OCI-LY7 (cell line): ENCODE data around the gene SLC25A45. TPM values are rescaled to one million over a fixed set of nuclear protein-coding genes. Genes with fewer than 3 reads are reported as not detected.

Experiments
- BruUV-seq: library from RNA; stranded (reverse); fragments of 400-500 nt; replicated peaks from 2 replicates; lab custom pipeline; 2021; lab: Mats Ljungman, UMichigan
- CTCF ChIA-PET: fragments of 300-600 bp; sonication (Branson Sonifier 250); formaldehyde crosslinking; loops from one replicate; lab custom pipeline; 2022; ENCODE audit warnings: antibody characterized with exemption; ENCODE audit not compliant: unreplicated experiment; lab: Charles Lee
- POLR2A ChIA-PET: fragments of 300-600 bp; sonication (Branson Sonifier 250); formaldehyde crosslinking; loops from one replicate; lab custom pipeline; 2022; ENCODE audit warnings: antibody characterized with exemption; lab: Charles Lee
- DNase-seq: peaks from one replicate; pipeline ENCODE4 v3.0.0-alpha.2; 2015; ENCODE audit warnings: low spot score
- H2AFZ ChIP-seq: fragments of 200-600 bp; sonication (generic), shearing (Covaris generic); 2 replicates; pipeline ENCODE4 v1.6.1; 2014; ENCODE audit warnings: mild to moderate bottlenecking, antibody characterized with exemption, low read length, moderate library complexity
- H3K27ac ChIP-seq: fragments of 200-600 bp; sonication (generic); 2 replicates; pipeline ENCODE4 v1.5.1; 2014; ENCODE audit warnings: mixed run types, low read depth, mild to moderate bottlenecking, moderate library complexity, low read length, inconsistent platforms; ENCODE audit not compliant: poor library complexity, severe bottlenecking
- H3K36me3 ChIP-seq: fragments of 200-600 bp; sonication (generic); 2 replicates; pipeline ENCODE4 v1.6.1; 2014; ENCODE audit warnings: mild to moderate bottlenecking, antibody characterized with exemption, low read length, moderate library complexity, mixed read lengths; ENCODE audit not compliant: insufficient read depth
- H3K4me1 ChIP-seq: fragments of 200-600 bp; sonication (generic); 2 replicates; pipeline ENCODE4 v1.5.1; 2014; ENCODE audit warnings: mild to moderate bottlenecking, low read length; ENCODE audit not compliant: insufficient read depth, poor library complexity, severe bottlenecking
- H3K4me2 ChIP-seq: fragments of 200-600 bp; sonication (generic); 2 replicates; pipeline ENCODE4 v1.6.1; 2014; ENCODE audit warnings: mild to moderate bottlenecking, low read length
- H3K4me3 ChIP-seq: fragments of 200-600 bp; sonication (generic); 2 replicates; pipeline ENCODE4 v1.5.1; 2014; ENCODE audit warnings: mild to moderate bottlenecking, low read depth, low read length; ENCODE audit not compliant: poor library complexity, severe bottlenecking
- H3K79me2 ChIP-seq: fragments of 200-600 bp; sonication (generic); 2 replicates; pipeline ENCODE4 v1.6.1; 2016; ENCODE audit warnings: low read depth, mild to moderate bottlenecking, low read length, moderate library complexity, mixed read lengths; ENCODE audit not compliant: insufficient read depth
- H3K9me2 ChIP-seq: fragments of 200-600 bp; sonication (generic); 2 replicates; pipeline ENCODE4 v1.6.1; 2016; ENCODE audit warnings: mild to moderate bottlenecking, low read length, mixed read lengths; ENCODE audit not compliant: insufficient read depth
- H3K9me3 ChIP-seq: fragments of 200-600 bp; sonication (generic); 2 replicates; pipeline ENCODE4 v1.6.1; 2014; ENCODE audit warnings: mild to moderate bottlenecking, mixed run types, low read length, mixed read lengths
- H4K20me1 ChIP-seq: fragments of 200-600 bp; sonication (generic); 2 replicates; pipeline ENCODE4 v1.6.1; 2014; ENCODE audit warnings: mild to moderate bottlenecking, antibody characterized with exemption, low read length, moderate library complexity, mixed read lengths; ENCODE audit not compliant: insufficient read depth
- CTCF ChIP-seq: fragments of 200-600 bp; sonication (generic); conservative IDR thresholded peaks from 2 replicates; pipeline ENCODE4 v1.5.1; 2014; ENCODE audit warnings: mild to moderate bottlenecking, antibody characterized with exemption, low read length, moderate library complexity, mixed read lengths
- EZH2phosphoT487 ChIP-seq: fragments of 200-600 bp; sonication (generic); IDR thresholded peaks from 2 replicates; pipeline ENCODE4 v1.6.1; 2018; ENCODE audit warnings: low read depth, borderline replicate concordance, mild to moderate bottlenecking, mixed run types, antibody characterized with exemption, low read length, moderate library complexity, mixed read lengths
- intact Hi-C: fragments of 100-400 bp; cut with micrococcal nuclease; formaldehyde crosslinking; loops from one replicate; pipeline ENCODE4 v1.10.0; 2022; ENCODE audit not compliant: unreplicated experiment
- total RNA-seq, 2 experiments: library from RNA; depleted of rRNA in 1 of 2; stranded (reverse); fragments of >200 nt in 1 of 2; shearing (Covaris generic) in 1 of 2; gene quantifications; 2 replicates each; pipeline ENCODE4 v1.2.3, GENCODE V29; 2014 to 2022

The SLC25A45 gene
- total RNA-seq, 2 experiments from 2014 or later, result 7.0 to 20.7 TPM

- peaks cover 70% of the 10 kb centered on the region for H3K4me1 ChIP-seq
- no peaks in the 10 kb centered on the region for H3K9me3 ChIP-seq
- POLR2A ChIA-PET, result interaction anchor here (0.6 to 11.5 kb wide), 10 partner anchors 9 to 122 kb away, joined by 3 to 237 read pairs (median 7); partner anchors contain the start of gene MALAT1
- peak overlapping the region; percentile 91 for H3K4me2 ChIP-seq
- peak overlapping the region; percentile 73 for H3K4me3 ChIP-seq
- peak overlapping the region; percentile 97 for H3K27ac ChIP-seq
- CTCF ChIA-PET, result interaction anchor here (0.7 to 1.0 kb wide), 2 partner anchors 51 to 94 kb away, joined by 3 to 6 read pairs; no protein-coding TSS in a partner anchor
- no peaks in the 10 kb centered on the region for H4K20me1 ChIP-seq
- H3K9me2 ChIP-seq, result no peaks in the 10 kb centered on the region
- DNase-seq, result peak; percentile 56
- BruUV-seq, result no TSS peak
- intact Hi-C loops, result loop anchor here (2.0 to 5.0 kb wide), 2 partner anchors 23 to 51 kb away; no protein-coding TSS in a partner anchor
- peak overlapping the region; percentile 18; the same call in 1 of the 2 replicates for H2AFZ ChIP-seq
- H3K79me2 ChIP-seq, result peaks cover 45% of the 10 kb centered on the region
- TF ChIP-seq CTCF (no peak), EZH2phosphoT487 (no peak)
- peaks cover 10% of the 10 kb centered on the region for H3K36me3 ChIP-seq
Measured at GRCh38 chr11:65417702-65418430, 35.4 kb upstream of the SLC25A45 start.

- Histone ChIP-seq H3K4me1 (peaks cover 70% of the 10 kb centered on the region), H3K4me2 (peak overlapping the region; percentile 91), H3K36me3 (peaks cover 13% of the 10 kb centered on the region; the same call in 1 of the 2 replicates), H4K20me1 (no peaks in the 10 kb centered on the region), H3K9me2 (no peaks in the 10 kb centered on the region), H3K27ac (peak overlapping the region; percentile 97), H2AFZ (peak overlapping the region; percentile 18; the same call in 1 of the 2 replicates), H3K4me3 (peak overlapping the region; percentile 73), H3K79me2 (peaks cover 37% of the 10 kb centered on the region), H3K9me3 (no peaks in the 10 kb centered on the region)
- intact Hi-C loops, result loop anchor here (1.0 to 5.0 kb wide), 6 partner anchors 16 to 93 kb away; partner anchors contain the start of gene SLC25A45
- ChIA-PET POLR2A (interaction anchor here (0.6 to 11.5 kb wide), 14 partner anchors 7 to 97 kb away, joined by 3 to 237 read pairs (median 4); partner anchors contain the start of gene MALAT1), CTCF (interaction anchor here (0.7 to 1.1 kb wide), 5 partner anchors 27 to 95 kb away, joined by 3 to 6 read pairs (median 3); no protein-coding TSS in a partner anchor)
- DNase-seq, result peak; percentile 63
- no TSS peak for BruUV-seq
- no peak for TF ChIP-seq EZH2phosphoT487
- no peak for TF ChIP-seq CTCF
Measured at GRCh38 chr11:65416841-65417701, 34.6 kb upstream of the SLC25A45 start.
